ENCODE results near the gene PHACTR3.

Gene PHACTR3

DNA sequence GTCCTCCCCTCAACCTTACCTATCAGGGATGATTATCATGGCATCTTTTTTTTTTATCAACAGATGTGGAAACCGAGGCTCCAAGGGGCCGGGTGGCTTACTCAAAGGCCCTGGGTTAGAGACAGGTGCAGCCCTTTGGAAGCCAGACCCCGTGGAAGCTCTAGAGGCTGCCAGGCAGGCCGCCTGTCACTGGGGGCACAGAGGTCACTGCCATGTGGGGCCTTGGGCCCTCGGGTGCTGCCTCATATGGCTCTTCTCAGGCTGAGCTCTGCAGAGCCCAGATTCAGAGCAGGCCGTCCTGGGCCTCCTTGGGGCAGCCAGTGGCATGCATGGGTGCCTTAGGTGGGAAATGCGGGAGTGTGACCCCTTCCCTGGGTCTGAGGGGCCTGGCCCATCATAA is 136.3 kb downstream of the PHACTR3 start:
- no peak for DNase-seq

- DNase-seq = no peak
Measured at GRCh38 chr20:59741073-59741472, 136.7 kb downstream of the PHACTR3 start.

DNA sequence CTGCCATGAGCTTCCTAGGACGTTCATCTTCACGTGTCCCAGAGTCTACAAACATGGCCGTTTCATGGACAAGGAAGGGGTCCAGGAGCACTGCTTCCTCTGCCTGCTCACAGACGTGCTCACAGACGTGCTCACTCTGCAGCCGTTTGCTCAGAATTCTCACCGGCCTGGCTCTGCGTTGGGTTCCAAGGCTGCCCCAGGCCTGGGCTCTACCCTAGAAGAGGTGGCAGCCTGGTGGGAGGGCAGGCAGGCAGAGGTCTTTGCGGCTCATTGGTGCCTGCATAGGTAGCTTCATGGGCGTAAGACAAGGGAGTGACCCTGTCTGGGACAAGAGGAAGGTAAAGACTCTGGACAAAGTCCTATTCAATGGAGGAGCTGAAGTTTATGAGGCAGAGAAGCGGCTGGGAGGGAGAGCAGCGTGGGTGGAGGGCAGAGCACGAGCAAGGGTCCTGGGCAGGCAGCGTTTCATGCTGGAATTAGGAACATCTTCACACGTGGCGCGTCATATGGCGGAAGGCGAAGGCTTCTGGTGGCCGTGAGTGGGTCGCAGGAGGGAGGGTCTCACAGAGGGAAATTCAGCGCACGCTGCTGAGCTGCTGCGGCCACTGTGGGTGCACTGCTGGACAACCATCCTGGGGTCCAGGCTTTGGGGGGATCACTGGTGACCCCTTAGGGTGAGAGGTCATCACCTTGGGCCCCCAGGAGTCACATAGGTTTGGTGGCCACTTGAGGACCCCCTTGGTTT is 138.2 kb downstream of the PHACTR3 start:
- no peak for DNase-seq

- no peak for DNase-seq
Measured at GRCh38 chr20:59743308-59743707, 139.0 kb downstream of the PHACTR3 start.

GRCh38 chr20:59743767-59744485 is 139.6 kb downstream of the PHACTR3 start:
- DNase-seq = no peak

DNA sequence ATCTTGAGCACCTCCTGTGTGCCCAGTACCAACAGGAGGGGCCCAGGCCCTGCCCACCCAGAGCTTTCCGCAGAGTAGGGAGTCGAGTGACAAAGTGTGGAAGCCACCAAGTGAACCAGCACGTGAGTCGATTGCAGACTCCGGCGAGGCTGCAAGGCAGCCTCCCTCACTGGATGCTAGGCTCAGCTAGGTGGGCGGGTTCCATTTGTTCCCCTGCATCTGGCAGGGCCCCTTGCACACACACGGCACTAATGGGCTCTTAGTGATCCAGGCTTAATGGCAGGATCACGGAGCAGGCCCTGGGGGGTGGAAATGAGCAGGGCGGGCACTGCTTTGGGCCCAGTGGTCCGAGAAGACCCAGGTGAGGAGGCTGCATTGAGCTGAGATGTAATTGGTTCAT is 140.4 kb downstream of the PHACTR3 start:
- DNase-seq = no peak

DNA sequence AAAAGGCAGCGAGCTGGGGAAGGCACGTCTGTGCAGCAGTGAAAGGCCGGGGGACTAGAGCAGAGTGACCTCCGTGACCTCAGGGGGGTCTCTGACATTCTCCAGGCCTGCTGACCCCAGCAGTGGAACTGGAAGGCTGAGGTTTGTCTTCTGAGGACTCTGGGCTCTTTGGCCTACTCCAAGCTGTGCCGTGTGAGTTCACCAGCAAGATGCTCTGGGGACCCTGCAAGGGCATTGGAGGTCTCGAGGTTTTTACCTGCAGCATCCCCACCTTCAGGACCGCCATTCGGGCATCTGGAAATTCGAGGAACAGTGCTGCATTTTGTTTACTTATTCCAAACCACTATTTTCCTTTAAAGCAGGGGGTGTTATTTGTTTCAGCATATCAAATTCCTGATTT is 140.9 kb downstream of the PHACTR3 start:
- no peak for DNase-seq

DNA sequence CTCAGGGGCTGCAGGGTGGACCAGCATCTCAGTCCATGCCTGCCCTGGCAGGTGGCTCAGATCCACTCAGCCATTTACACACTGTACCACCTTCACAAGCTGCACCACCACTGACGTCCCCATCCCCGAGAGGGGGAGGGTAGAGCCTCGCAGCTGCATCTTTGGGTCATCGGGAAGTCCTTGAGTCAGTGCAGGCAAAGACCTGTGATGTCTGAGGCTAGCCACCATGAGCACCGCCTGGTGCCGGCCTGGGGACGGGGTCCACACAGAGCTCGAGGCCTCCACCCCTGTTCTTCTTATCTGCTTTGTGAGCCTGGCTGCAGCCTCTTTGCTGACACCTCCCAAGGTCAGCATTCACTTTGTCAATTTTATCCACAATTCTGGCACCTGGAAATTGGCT is 141.4 kb downstream of the PHACTR3 start:
- no peak for DNase-seq

GRCh38 chr20:59746155-59746554 is 141.8 kb downstream of the PHACTR3 start:
- no peak for DNase-seq

GRCh38 chr20:59747671-59748515 is 143.6 kb downstream of the PHACTR3 start:
- no peak for DNase-seq

- DNase-seq = no peak
Measured at GRCh38 chr20:59748619-59749191, 144.4 kb downstream of the PHACTR3 start.

- DNase-seq = no peak
Measured at GRCh38 chr20:59749301-59749700, 145.0 kb downstream of the PHACTR3 start.

DNA sequence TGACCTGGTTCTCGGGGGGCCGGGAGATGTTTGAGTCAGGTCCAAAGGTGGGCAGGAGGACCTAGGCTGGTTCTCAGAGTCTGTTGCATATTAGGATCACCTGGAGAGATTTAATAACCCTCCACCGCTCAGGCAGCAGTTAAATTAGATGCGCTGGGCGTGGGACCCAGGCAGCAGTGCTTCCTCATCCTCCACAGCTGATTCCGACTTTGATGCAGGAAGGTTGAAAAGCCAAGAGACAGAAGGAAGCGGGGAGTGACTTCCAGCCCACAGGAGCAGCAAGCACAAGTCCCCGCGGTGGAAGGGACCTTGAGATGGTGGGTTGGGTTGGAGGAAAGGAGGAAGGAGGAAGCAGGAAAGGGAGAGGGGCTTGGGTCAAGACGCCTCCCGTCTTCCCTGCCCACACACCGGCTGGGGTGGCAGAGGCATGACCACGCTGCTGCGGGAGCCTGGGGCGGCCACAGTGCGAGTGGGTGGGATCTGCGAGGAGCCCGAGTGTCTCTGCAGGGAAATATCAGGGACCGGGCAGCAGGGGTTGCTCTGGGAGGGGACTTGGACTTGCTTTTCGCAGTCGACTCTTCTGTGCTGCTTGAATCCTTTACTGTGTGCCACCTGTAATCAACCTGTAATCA is 146.0 kb downstream of the PHACTR3 start:
- DNase-seq = no peak

DNA sequence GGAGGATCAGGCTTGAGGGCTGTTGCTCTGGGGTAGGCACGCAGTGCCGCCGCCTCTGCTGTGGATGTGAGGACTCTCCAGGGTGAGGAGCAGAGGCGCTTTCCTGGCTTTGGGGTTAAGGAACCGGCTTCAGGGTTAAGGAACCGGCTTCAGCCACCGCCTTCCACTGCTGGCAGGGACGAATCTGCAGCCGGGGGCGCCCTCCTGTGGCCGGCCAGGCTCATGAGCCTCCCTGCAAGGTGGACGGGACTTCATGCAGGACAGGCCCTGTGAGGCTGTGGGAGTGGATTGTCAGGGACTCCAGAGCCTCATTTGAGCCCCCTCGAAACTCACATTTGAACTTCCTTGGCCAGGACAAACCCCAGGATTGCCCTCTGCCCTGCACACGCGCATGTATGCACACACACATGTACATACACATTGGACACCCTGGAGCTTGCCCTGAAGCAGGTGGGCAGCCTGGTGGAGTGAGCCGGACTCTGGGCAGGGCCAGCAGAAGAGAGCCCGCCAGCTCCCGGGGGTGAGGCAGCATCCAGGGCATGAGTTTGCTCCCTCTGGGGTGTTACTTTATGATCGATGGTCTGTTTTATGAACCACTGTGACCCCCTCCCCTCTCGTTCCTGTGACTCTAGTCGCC is 146.9 kb downstream of the PHACTR3 start:
- peak; percentile 29 to 47 for DNase-seq

GRCh38 chr20:59752101-59752586 is 147.8 kb downstream of the PHACTR3 start:
- no peak for DNase-seq

- DNase-seq = no peak
Measured at GRCh38 chr20:59752704-59753460, 148.5 kb downstream of the PHACTR3 start.

DNA sequence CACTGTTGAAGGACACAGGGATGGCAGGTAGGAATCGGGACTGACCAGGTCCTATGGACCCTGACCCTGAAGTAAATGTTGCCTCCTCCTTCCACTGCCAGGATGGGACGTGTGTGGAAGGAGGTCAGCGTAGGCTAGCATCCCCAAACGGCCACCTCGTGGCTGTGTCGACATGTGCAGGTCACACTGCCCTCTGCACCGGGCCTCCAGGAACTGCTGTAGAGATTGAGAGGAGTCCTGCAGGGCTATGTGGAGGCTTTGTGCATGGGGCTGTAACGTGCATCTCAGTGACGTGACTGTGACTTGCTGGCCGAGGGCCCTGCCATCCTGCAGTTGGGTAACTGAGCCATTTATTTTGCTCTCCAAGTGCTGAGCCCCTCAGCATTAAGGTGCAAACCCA is 149.5 kb downstream of the PHACTR3 start:
- no peak for DNase-seq

DNA sequence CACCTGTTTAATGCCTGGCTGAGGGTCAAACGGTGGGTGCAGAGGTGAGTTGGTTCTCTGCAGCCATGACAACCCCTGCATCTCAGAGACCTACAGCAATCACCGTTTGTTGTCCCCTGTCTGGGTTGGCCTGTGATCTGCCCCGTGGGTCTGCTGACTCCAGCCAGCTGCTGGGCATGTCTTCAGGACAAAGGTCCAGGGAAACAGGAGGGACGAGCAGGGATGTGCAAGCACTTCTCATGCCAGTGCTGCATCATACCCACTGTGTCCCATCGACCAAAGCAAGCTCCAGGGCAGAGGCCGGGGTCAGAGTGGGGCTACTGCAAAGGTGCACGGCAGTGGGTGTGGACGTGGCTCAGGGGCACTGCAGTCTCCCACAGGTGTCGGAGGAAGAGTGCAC is 150.2 kb downstream of the PHACTR3 start:
- DNase-seq = no peak

- DNase-seq = no peak
Measured at GRCh38 chr20:59756241-59756640, 151.9 kb downstream of the PHACTR3 start.

- DNase-seq = no peak
Measured at GRCh38 chr20:59764037-59764436, 159.7 kb downstream of the PHACTR3 start.

DNA sequence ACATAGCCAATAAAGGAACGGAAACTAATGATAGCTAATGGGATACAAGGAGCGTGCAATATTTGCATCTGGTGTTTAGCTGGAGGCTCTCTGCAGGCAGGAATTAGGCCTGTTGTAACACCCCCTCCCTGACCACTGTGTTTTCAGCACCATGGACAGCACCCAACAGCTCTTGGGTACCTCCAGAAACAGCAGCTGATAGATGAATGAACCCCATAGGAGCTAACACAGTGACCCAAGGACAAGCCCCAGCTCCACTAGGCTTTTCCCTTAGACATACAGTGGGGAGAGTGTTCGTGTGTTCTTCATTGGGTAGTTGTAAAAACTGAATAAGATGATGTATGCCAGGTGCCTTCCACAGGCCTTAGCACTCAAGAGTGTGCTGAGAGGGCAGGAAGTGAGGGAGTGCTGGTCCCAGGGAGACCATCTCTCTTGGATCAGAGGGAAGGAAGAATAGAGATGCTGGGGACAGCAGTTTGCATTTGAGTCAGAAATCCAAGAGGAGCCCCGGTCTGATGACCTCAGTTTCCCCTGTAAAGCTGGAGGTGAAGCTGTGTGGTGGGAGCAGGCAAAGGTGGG is 161.3 kb downstream of the PHACTR3 start:
- peak; percentile 10 to 14 for DNase-seq
